SU-DHL-6 (cell line): ENCODE measurements around the gene ZBTB7B.

Experiments
- H2AFZ ChIP-seq: fragments of 200-600 bp; sonication (generic); 2 replicates; pipeline ENCODE4 v1.6.1; 2014; ENCODE audit warnings: low read depth, mild to moderate bottlenecking, moderate library complexity, mixed read lengths, antibody characterized with exemption, low read length; ENCODE audit not compliant: severe bottlenecking
- H3F3A ChIP-seq: fragments of 200-600 bp; shearing (Covaris generic); 2 replicates; pipeline ENCODE4 v1.6.0; 2016; ENCODE audit warnings: antibody characterized with exemption, mild to moderate bottlenecking; ENCODE audit not compliant: insufficient read depth
- H3K27ac ChIP-seq: fragments of 200-600 bp; sonication (generic); 2 replicates; pipeline ENCODE4 v1.5.1; 2016; ENCODE audit warnings: low read depth, mild to moderate bottlenecking, low read length, moderate library complexity, mixed read lengths
- H3K27me3 ChIP-seq: fragments of 200-600 bp; sonication (generic), shearing (Covaris generic); 2 replicates; pipeline ENCODE4 v1.6.0; 2014; ENCODE audit warnings: mild to moderate bottlenecking, low read length
- H3K36me3 ChIP-seq: fragments of 200-600 bp; sonication (generic); 2 replicates; pipeline ENCODE4 v1.6.1; 2014; ENCODE audit warnings: mild to moderate bottlenecking, low read length, mixed read lengths
- H3K4me2 ChIP-seq: fragments of 300-600, 200-600 bp; shearing (Covaris generic), sonication (generic); 2 replicates; pipeline ENCODE4 v1.6.0; 2014; ENCODE audit warnings: low read length, low read depth, mild to moderate bottlenecking; ENCODE audit not compliant: poor library complexity, severe bottlenecking
- H3K4me3 ChIP-seq: fragments of 200-600 bp; sonication (generic); 2 replicates; pipeline ENCODE4 v1.5.1; 2014; ENCODE audit warnings: antibody characterized with exemption, low read length, mild to moderate bottlenecking, mixed read lengths; ENCODE audit not compliant: insufficient read depth, poor library complexity, severe bottlenecking
- H3K79me2 ChIP-seq: fragments of 200-600 bp; sonication (generic); 2 replicates; pipeline ENCODE4 v1.6.1; 2014; ENCODE audit warnings: mild to moderate bottlenecking, low read length, moderate library complexity; ENCODE audit not compliant: insufficient read depth
- H3K9ac ChIP-seq: fragments of 200-600 bp; sonication (generic); 2 replicates; pipeline ENCODE4 v1.7.0; 2014; ENCODE audit warnings: mild to moderate bottlenecking, low read length
- H3K9me2 ChIP-seq: fragments of 200-600 bp; sonication (generic); replicated peaks from 2 replicates; pipeline ENCODE4 v1.6.1; 2014; ENCODE audit warnings: low read length; ENCODE audit not compliant: insufficient read depth
- H3K9me3 ChIP-seq: fragments of 200-600 bp; sonication (generic); 2 replicates; pipeline ENCODE4 v1.6.1; 2014; ENCODE audit warnings: low read length, mixed read lengths; ENCODE audit not compliant: insufficient read depth
- H4K20me1 ChIP-seq: fragments of 200-600 bp; sonication (generic); 2 replicates; pipeline ENCODE4 v1.6.1; 2014; ENCODE audit warnings: low read depth, mild to moderate bottlenecking, antibody characterized with exemption, low read length, moderate library complexity, mixed read lengths
- EZH2phosphoT487 ChIP-seq: fragments of 200-600 bp; sonication (generic), shearing (Covaris generic); conservative IDR thresholded peaks from 2 replicates; pipeline ENCODE4 v1.6.1; 2018; ENCODE audit warnings: mild to moderate bottlenecking, antibody characterized with exemption, low read length, moderate library complexity, mixed read lengths
- TF ChIP-seq, protein P1 (sequence below): fragments of 200-600 bp; sonication (generic); IDR thresholded peaks from one replicate; pipeline ENCODE4 v1.5.1; 2017; ENCODE audit warnings: antibody characterized with exemption, mild to moderate bottlenecking, low read length, moderate library complexity; ENCODE audit not compliant: insufficient read depth, poor library complexity, severe bottlenecking

Gene ZBTB7B

DNA sequence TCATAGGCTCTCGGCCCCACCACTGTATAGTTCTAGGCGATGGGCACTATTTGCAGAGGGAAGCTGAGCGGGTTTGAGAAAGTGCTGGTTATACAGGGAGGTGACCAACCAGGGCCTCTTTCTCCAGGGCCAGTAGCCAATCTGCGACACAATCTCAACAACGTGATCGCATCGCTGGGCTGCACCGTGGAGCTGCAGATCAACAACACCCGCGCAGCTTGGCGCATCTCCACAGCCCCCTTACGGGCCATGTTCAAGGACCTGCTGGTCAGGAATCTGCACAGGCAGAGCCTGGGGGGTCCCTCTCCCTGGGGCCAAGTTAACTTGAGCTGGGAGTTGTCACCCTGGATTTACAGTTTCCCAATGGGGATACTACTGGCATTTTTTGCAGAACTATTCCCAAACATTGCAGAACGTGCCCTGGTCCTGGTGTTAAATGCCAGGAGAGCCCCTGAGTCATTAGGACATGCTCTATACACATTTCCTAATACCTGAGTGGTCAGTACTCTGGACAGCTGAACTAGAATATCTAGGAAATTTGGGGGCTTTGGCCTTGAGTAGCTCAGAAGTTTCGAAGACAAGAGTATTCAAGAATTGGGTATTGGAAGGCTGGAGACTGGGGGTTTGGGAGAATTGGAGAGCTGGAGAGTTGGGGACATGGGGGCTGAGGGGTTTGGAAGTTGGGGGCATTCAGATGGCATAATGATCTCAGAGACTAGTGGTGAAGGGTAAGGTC, 37.9 kb downstream of the ZBTB7B start:
- TF ChIP-seq EZH2phosphoT487: no peak
- TF ChIP-seq, protein P1, sequence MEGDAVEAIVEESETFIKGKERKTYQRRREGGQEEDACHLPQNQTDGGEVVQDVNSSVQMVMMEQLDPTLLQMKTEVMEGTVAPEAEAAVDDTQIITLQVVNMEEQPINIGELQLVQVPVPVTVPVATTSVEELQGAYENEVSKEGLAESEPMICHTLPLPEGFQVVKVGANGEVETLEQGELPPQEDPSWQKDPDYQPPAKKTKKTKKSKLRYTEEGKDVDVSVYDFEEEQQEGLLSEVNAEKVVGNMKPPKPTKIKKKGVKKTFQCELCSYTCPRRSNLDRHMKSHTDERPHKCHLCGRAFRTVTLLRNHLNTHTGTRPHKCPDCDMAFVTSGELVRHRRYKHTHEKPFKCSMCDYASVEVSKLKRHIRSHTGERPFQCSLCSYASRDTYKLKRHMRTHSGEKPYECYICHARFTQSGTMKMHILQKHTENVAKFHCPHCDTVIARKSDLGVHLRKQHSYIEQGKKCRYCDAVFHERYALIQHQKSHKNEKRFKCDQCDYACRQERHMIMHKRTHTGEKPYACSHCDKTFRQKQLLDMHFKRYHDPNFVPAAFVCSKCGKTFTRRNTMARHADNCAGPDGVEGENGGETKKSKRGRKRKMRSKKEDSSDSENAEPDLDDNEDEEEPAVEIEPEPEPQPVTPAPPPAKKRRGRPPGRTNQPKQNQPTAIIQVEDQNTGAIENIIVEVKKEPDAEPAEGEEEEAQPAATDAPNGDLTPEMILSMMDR: no peak
- Histone ChIP-seq H3F3A (no peaks in the 10 kb centered on the region), H4K20me1 (no peaks in the 10 kb centered on the region), H3K9me3 (no peaks in the 10 kb centered on the region), H3K4me3 (no peak overlapping the region), H2AFZ (no peak overlapping the region), H3K36me3 (no peaks in the 10 kb centered on the region), H3K79me2 (no peaks in the 10 kb centered on the region), H3K27me3 (no peaks in the 10 kb centered on the region), H3K27ac (no peak overlapping the region), H3K9ac (no peak overlapping the region), H3K9me2 (no peaks in the 10 kb centered on the region), H3K4me2 (no peak overlapping the region)

DNA sequence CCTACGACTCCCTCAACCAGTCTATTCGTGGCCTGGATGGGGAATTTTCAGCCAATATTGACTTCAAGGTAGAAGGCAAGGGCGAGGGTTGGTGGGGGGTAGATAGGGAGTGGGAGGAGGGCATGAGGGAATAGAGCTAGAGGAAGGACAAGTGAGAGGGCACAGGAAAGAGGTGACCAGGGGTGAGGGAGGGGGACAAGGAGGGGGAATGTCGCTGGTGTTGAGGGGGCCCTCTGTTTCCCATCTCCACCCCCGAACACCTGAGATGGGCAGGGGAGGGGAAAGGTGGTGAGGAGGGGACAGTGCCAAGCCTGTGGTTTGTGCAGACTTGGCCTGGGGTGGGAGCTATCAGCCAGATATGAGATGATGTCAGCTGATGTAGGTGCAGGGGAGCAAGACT, 40.2 kb downstream of the ZBTB7B start:
- H4K20me1 ChIP-seq: no peaks in the 10 kb centered on the region
- no peaks in the 10 kb centered on the region for H3K27me3 ChIP-seq
- no peaks in the 10 kb centered on the region for H3K36me3 ChIP-seq
- no peak overlapping the region for H3K4me3 ChIP-seq
- no peaks in the 10 kb centered on the region for H3K9me2 ChIP-seq
- no peaks in the 10 kb centered on the region for H3K79me2 ChIP-seq
- H3K27ac ChIP-seq: no peak overlapping the region
- H3K9me3 ChIP-seq: no peaks in the 10 kb centered on the region
- no peaks in the 10 kb centered on the region for H3F3A ChIP-seq
- no peak for TF ChIP-seq EZH2phosphoT487
- TF ChIP-seq, protein P1: no peak
- no peak overlapping the region for H3K4me2 ChIP-seq
- H3K9ac ChIP-seq: no peak overlapping the region
- H2AFZ ChIP-seq: no peak overlapping the region

DNA sequence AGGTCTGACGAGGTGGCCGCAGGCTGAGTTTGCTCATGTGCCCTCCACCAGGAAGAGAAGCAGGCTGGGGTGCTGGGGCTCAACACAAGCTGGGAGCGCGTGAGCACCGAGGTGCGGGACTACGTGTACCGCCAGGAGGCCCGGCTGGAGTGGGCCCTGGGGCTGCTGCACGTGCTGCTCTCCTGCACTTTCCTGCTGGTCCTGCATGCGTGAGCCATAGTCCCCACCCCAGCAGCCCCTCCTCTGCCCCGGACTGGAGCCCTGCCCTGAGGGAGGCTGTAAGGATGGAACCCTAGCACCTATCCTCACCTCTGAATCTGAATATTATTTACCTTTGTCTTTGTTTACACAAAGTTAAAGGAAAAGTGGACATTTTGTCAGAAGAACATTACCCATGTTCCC, 40.7 kb downstream of the ZBTB7B start:
- Histone ChIP-seq H3K27me3 (no peaks in the 10 kb centered on the region), H3F3A (no peaks in the 10 kb centered on the region), H3K9me2 (no peaks in the 10 kb centered on the region), H3K9ac (no peak overlapping the region), H3K27ac (no peak overlapping the region), H3K79me2 (no peaks in the 10 kb centered on the region), H3K36me3 (no peaks in the 10 kb centered on the region), H3K4me2 (no peak overlapping the region), H3K9me3 (no peaks in the 10 kb centered on the region), H2AFZ (no peak overlapping the region), H4K20me1 (no peaks in the 10 kb centered on the region), H3K4me3 (no peak overlapping the region)
- TF ChIP-seq, protein P1: no peak
- no peak for TF ChIP-seq EZH2phosphoT487
